Activated CD8-positive, alpha-beta memory T cell treated with anti-CD3 and anti-CD28 coated beads, Interleukin-2, amount 10 ng/mL, durations not matched to agents 7 days and 5 days (primary cell): ENCODE results near the gene C17orf67. TPM values are rescaled to one million over a fixed set of nuclear protein-coding genes. Genes with fewer than 3 reads are reported as not detected.

Experiments used
- ATAC-seq: fragments of 150-1000 bp; cut with Tn5 transposase; one replicate; pipeline ENCODE4 v1.10.0; 2021; ENCODE audit warnings: moderate library complexity
- CTCF ChIA-PET: fragments of 350-600 bp; sonication (Branson Sonifier 250); formaldehyde crosslinking; loops from one replicate; lab custom pipeline; 2021; ENCODE audit warnings: antibody characterized with exemption; lab: Charles Lee
- DNase-seq: peaks from one replicate; pipeline ENCODE4 v3.0.0-alpha.2; 2020
- H3K27ac Mint-ChIP-seq: one replicate; pipeline ENCODE4 v1.8.0; 2021; ENCODE audit warnings: mild to moderate bottlenecking, mixed read lengths
- H3K27me3 Mint-ChIP-seq: one replicate; pipeline ENCODE4 v1.8.0; 2021; ENCODE audit warnings: mixed read lengths
- H3K36me3 Mint-ChIP-seq: one replicate; pipeline ENCODE4 v1.8.0; 2021; ENCODE audit warnings: mild to moderate bottlenecking, mixed read lengths
- H3K4me1 Mint-ChIP-seq: one replicate; pipeline ENCODE4 v1.8.0; 2021; ENCODE audit warnings: mixed read lengths
- H3K4me3 Mint-ChIP-seq: one replicate; pipeline ENCODE4 v1.8.0; 2021; ENCODE audit warnings: mild to moderate bottlenecking, moderate library complexity, mixed read lengths
- H3K9me3 Mint-ChIP-seq: one replicate; pipeline ENCODE4 v1.8.0; 2022; ENCODE audit warnings: low read depth, mixed read lengths
- total RNA-seq, 2 experiments: library from RNA; stranded (reverse); gene quantifications; one replicate each; pipeline ENCODE4 v1.2.3, GENCODE V29; 2021

C17orf67 gene
- total RNA-seq, 2 experiments from 2014 or later, result 4.2 to 5.7 TPM

- no peaks in the 10 kb centered on the region for H3K9me3 Mint-ChIP-seq
- no peak for DNase-seq
- H3K27me3 Mint-ChIP-seq, result no peaks in the 10 kb centered on the region
- no peaks in the 10 kb centered on the region for H3K36me3 Mint-ChIP-seq
- no peak for ATAC-seq
- CTCF ChIA-PET, result no interaction called here
- H3K4me3 Mint-ChIP-seq, result no peak overlapping the region
- no peaks in the 10 kb centered on the region for H3K4me1 Mint-ChIP-seq
- H3K27ac Mint-ChIP-seq, result no peak overlapping the region
These were observed 22.6 kb downstream of the C17orf67 start for GRCh38 chr17:56810891-56811775.

- CTCF ChIA-PET, result no interaction called here
- H3K36me3 Mint-ChIP-seq, result no peaks in the 10 kb centered on the region
These were observed 23.4 kb downstream of the C17orf67 start for GRCh38 chr17:56810343-56810742.

GRCh38 chr17:56809820-56810179 lies 23.9 kb downstream of the C17orf67 start:
- no peaks in the 10 kb centered on the region for H3K4me1 Mint-ChIP-seq
- ATAC-seq (no peak), DNase-seq (no peak)
- CTCF ChIA-PET, result no interaction called here
- H3K27me3 Mint-ChIP-seq, result no peaks in the 10 kb centered on the region
- no peaks in the 10 kb centered on the region for H3K36me3 Mint-ChIP-seq
- no peak overlapping the region for H3K27ac Mint-ChIP-seq
- H3K9me3 Mint-ChIP-seq, result no peaks in the 10 kb centered on the region
- no peak overlapping the region for H3K4me3 Mint-ChIP-seq

More at GRCh38 chr17:56810343-56810742, 23.4 kb downstream of the C17orf67 start:
- ATAC-seq, result no peak
- H3K27me3 Mint-ChIP-seq, result no peaks in the 10 kb centered on the region
- no peak overlapping the region for H3K27ac Mint-ChIP-seq
- DNase-seq, result no peak
- H3K9me3 Mint-ChIP-seq, result no peaks in the 10 kb centered on the region
- H3K4me1 Mint-ChIP-seq, result no peaks in the 10 kb centered on the region
- no peak overlapping the region for H3K4me3 Mint-ChIP-seq

GRCh38 chr17:56809106-56809819 lies 24.5 kb downstream of the C17orf67 start:
- no peaks in the 10 kb centered on the region for H3K4me1 Mint-ChIP-seq
- no peaks in the 10 kb centered on the region for H3K36me3 Mint-ChIP-seq
- DNase-seq (no peak), ATAC-seq (no peak)
- H3K27me3 Mint-ChIP-seq, result no peaks in the 10 kb centered on the region
- no peak overlapping the region for H3K4me3 Mint-ChIP-seq
- no peaks in the 10 kb centered on the region for H3K9me3 Mint-ChIP-seq
- no peak overlapping the region for H3K27ac Mint-ChIP-seq
- CTCF ChIA-PET, result interaction anchor here (1.6 kb wide), 1 partner anchor 9 kb away, joined by 3 read pairs; no protein-coding TSS in a partner anchor

GRCh38 chr17:56808503-56808902 lies 25.2 kb downstream of the C17orf67 start:
- no peak overlapping the region for H3K4me3 Mint-ChIP-seq
- no peaks in the 10 kb centered on the region for H3K9me3 Mint-ChIP-seq
- ATAC-seq (no peak), DNase-seq (no peak)
- H3K27ac Mint-ChIP-seq, result no peak overlapping the region
- H3K27me3 Mint-ChIP-seq, result no peaks in the 10 kb centered on the region
- H3K36me3 Mint-ChIP-seq, result no peaks in the 10 kb centered on the region
- H3K4me1 Mint-ChIP-seq, result no peaks in the 10 kb centered on the region
- CTCF ChIA-PET, result interaction anchor here (1.6 kb wide), 1 partner anchor 10 kb away, joined by 3 read pairs; no protein-coding TSS in a partner anchor

- DNase-seq (no peak), ATAC-seq (no peak)
- H3K27me3 Mint-ChIP-seq, result no peaks in the 10 kb centered on the region
These were observed 26.0 kb downstream of the C17orf67 start for GRCh38 chr17:56807723-56808122.

GRCh38 chr17:56806949-56807348 lies 26.8 kb downstream of the C17orf67 start:
- no peaks in the 10 kb centered on the region for H3K27me3 Mint-ChIP-seq
- no peak overlapping the region for H3K27ac Mint-ChIP-seq
- H3K9me3 Mint-ChIP-seq, result no peaks in the 10 kb centered on the region
- no peaks in the 10 kb centered on the region for H3K4me1 Mint-ChIP-seq
- CTCF ChIA-PET, result no interaction called here
- no peaks in the 10 kb centered on the region for H3K36me3 Mint-ChIP-seq
- ATAC-seq (no peak), DNase-seq (no peak)
- H3K4me3 Mint-ChIP-seq, result no peak overlapping the region

More at GRCh38 chr17:56807723-56808122, 26.0 kb downstream of the C17orf67 start:
- H3K4me3 Mint-ChIP-seq, result no peak overlapping the region
- no peaks in the 10 kb centered on the region for H3K9me3 Mint-ChIP-seq
- no peaks in the 10 kb centered on the region for H3K36me3 Mint-ChIP-seq
- H3K4me1 Mint-ChIP-seq, result no peaks in the 10 kb centered on the region
- CTCF ChIA-PET, result interaction anchor here (1.0 to 1.6 kb wide), 2 partner anchors 10 to 91 kb away, joined by 3 to 5 read pairs; no protein-coding TSS in a partner anchor
- no peak overlapping the region for H3K27ac Mint-ChIP-seq

- Mint-ChIP-seq H3K4me1 (no peaks in the 10 kb centered on the region), H3K27me3 (no peaks in the 10 kb centered on the region), H3K36me3 (no peaks in the 10 kb centered on the region), H3K9me3 (no peaks in the 10 kb centered on the region), H3K4me3 (no peak overlapping the region), H3K27ac (no peak overlapping the region)
- CTCF ChIA-PET, result interaction anchor here (0.8 to 1.0 kb wide), 2 partner anchors 15 to 88 kb away, joined by 3 to 4 read pairs; no protein-coding TSS in a partner anchor
- DNase-seq, result no peak
- ATAC-seq, result no peak
These were observed 29.3 kb downstream of the C17orf67 start for GRCh38 chr17:56804454-56804853.

GRCh38 chr17:56803071-56803470 lies 30.6 kb downstream of the C17orf67 start:
- H3K27me3 Mint-ChIP-seq, result no peaks in the 10 kb centered on the region
- H3K36me3 Mint-ChIP-seq, result no peaks in the 10 kb centered on the region
- no peak overlapping the region for H3K27ac Mint-ChIP-seq
- H3K4me3 Mint-ChIP-seq, result no peak overlapping the region
- no peaks in the 10 kb centered on the region for H3K4me1 Mint-ChIP-seq
- ATAC-seq, result no peak
- no peak for DNase-seq
- CTCF ChIA-PET, result no interaction called here
- H3K9me3 Mint-ChIP-seq, result no peaks in the 10 kb centered on the region

GRCh38 chr17:56801459-56802178 lies 32.1 kb downstream of the C17orf67 start:
- CTCF ChIA-PET, result no interaction called here
- no peaks in the 10 kb centered on the region for H3K27me3 Mint-ChIP-seq
- H3K9me3 Mint-ChIP-seq, result no peaks in the 10 kb centered on the region
- no peak overlapping the region for H3K4me3 Mint-ChIP-seq
- no peaks in the 10 kb centered on the region for H3K36me3 Mint-ChIP-seq
- ATAC-seq, result no peak
- no peak overlapping the region for H3K27ac Mint-ChIP-seq
- H3K4me1 Mint-ChIP-seq, result no peaks in the 10 kb centered on the region
- DNase-seq, result no peak

GRCh38 chr17:56798916-56799315 lies 34.8 kb downstream of the C17orf67 start:
- Mint-ChIP-seq H3K4me3 (no peak overlapping the region), H3K27ac (no peak overlapping the region), H3K4me1 (no peaks in the 10 kb centered on the region), H3K9me3 (no peaks in the 10 kb centered on the region), H3K36me3 (no peaks in the 10 kb centered on the region), H3K27me3 (no peaks in the 10 kb centered on the region)
- CTCF ChIA-PET, result no interaction called here
- DNase-seq (no peak), ATAC-seq (no peak)

GRCh38 chr17:56796536-56796935 lies 37.2 kb downstream of the C17orf67 start:
- no peak overlapping the region for H3K4me3 Mint-ChIP-seq

GRCh38 chr17:56795221-56795865 lies 38.4 kb downstream of the C17orf67 start:
- no peaks in the 10 kb centered on the region for H3K27me3 Mint-ChIP-seq
- H3K4me1 Mint-ChIP-seq, result peaks cover 2% of the 10 kb centered on the region
- peaks cover 7% of the 10 kb centered on the region for H3K9me3 Mint-ChIP-seq
- DNase-seq (no peak), ATAC-seq (no peak)
- no peak overlapping the region for H3K4me3 Mint-ChIP-seq
- peaks cover 13% of the 10 kb centered on the region for H3K36me3 Mint-ChIP-seq
- CTCF ChIA-PET, result no interaction called here
- H3K27ac Mint-ChIP-seq, result no peak overlapping the region

More at GRCh38 chr17:56796536-56796935, 37.2 kb downstream of the C17orf67 start:
- H3K36me3 Mint-ChIP-seq, result peaks cover 10% of the 10 kb centered on the region
- H3K4me1 Mint-ChIP-seq, result peaks cover 2% of the 10 kb centered on the region
- peaks cover 7% of the 10 kb centered on the region for H3K9me3 Mint-ChIP-seq
- DNase-seq, result no peak
- CTCF ChIA-PET, result interaction anchor here (1.1 kb wide), 1 partner anchor 23 kb away, joined by 3 read pairs; no protein-coding TSS in a partner anchor
- ATAC-seq, result no peak
- H3K27me3 Mint-ChIP-seq, result no peaks in the 10 kb centered on the region
- H3K27ac Mint-ChIP-seq, result no peak overlapping the region
